Stimulated activated naive CD8-positive, alpha-beta T cell treated with anti-CD3 and anti-CD28 coated beads, Interleukin-15, Interleukin-2, amounts not matched to agents 100 ng/mL and 50 ng/mL, for 24 hours (primary cell): ENCODE results near the gene QSOX2.
A peak's percentile ranks its signal among the peaks of the same experiment; 100 is the strongest.

ENCODE experiments used
- H3K27ac Mint-ChIP-seq: one replicate; pipeline ENCODE4 v1.8.0; 2021; ENCODE audit warnings: mild to moderate bottlenecking, mixed read lengths
- H3K27me3 Mint-ChIP-seq: one replicate; pipeline ENCODE4 v1.8.0; 2021; ENCODE audit warnings: mixed read lengths
- H3K36me3 Mint-ChIP-seq: one replicate; pipeline ENCODE4 v1.8.0; 2021; ENCODE audit warnings: low read depth, mixed read lengths
- H3K4me1 Mint-ChIP-seq: one replicate; pipeline ENCODE4 v1.8.0; 2021; ENCODE audit warnings: low read depth, mixed read lengths
- H3K4me3 Mint-ChIP-seq: one replicate; pipeline ENCODE4 v1.8.0; 2021; ENCODE audit warnings: mild to moderate bottlenecking, mixed read lengths
- H3K9me3 Mint-ChIP-seq: one replicate; pipeline ENCODE4 v1.8.0; 2021; ENCODE audit warnings: mixed read lengths

The QSOX2 gene, protein sequence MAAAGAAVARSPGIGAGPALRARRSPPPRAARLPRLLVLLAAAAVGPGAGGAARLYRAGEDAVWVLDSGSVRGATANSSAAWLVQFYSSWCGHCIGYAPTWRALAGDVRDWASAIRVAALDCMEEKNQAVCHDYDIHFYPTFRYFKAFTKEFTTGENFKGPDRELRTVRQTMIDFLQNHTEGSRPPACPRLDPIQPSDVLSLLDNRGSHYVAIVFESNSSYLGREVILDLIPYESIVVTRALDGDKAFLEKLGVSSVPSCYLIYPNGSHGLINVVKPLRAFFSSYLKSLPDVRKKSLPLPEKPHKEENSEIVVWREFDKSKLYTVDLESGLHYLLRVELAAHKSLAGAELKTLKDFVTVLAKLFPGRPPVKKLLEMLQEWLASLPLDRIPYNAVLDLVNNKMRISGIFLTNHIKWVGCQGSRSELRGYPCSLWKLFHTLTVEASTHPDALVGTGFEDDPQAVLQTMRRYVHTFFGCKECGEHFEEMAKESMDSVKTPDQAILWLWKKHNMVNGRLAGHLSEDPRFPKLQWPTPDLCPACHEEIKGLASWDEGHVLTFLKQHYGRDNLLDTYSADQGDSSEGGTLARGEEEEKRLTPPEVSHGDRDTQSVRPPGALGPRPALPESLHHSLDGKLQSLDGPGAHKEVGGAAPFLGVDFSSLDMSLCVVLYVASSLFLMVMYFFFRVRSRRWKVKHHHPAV

DNA sequence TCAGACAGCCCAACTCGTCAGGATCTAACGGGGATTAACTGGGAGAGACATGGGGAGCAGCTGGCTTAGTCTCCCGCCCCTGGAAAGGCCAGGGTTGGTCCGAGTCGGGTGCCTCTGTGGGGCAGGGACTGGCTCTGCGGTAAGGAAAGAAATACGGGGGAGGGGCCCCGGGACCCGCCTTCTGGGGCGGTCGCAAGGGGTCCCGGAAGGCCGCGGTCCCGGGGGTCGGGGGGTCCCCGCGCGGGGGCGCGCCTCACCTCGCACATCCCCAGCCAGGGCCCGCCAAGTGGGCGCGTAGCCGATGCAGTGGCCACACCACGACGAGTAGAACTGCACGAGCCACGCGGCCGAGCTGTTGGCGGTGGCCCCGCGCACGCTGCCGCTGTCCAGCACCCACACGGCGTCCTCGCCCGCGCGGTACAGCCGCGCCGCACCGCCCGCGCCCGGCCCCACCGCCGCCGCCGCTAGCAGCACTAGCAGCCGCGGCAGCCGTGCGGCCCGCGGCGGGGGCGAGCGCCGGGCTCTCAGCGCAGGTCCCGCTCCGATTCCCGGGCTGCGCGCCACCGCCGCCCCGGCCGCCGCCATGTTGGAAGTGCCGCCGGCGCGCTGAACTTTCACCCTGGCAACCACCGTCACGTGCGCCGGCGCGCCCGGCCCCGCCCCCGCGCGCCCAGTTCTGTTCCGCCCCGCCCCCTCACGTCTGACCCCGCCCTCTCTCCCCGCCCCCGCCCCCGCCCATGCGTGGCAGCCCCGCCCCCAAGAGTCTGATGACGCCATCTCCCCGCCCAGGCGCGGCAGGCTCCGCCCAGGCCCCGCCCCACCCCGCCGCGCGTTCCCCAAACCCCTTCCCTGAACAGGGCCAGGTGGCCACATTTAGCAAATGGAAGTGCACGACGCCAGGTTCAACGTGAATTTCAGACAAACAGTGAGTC is at the start of gene QSOX2:
Gene QSOX2, minus strand, starts transcription at position 594 of the 932 bp plus-strand sequence. Its CDS starts 9 bp downstream, at position 585.
- Mint-ChIP-seq H3K27ac (peak within 1 kb of the TSS; percentile 96), H3K4me1 (peaks cover 44% of the 10 kb centered on the region), H3K4me3 (peak within 1 kb of the TSS; percentile 97), H3K9me3 (no peaks in the 10 kb centered on the region), H3K27me3 (no peaks in the 10 kb centered on the region), H3K36me3 (peaks cover 13% of the 10 kb centered on the region)

DNA sequence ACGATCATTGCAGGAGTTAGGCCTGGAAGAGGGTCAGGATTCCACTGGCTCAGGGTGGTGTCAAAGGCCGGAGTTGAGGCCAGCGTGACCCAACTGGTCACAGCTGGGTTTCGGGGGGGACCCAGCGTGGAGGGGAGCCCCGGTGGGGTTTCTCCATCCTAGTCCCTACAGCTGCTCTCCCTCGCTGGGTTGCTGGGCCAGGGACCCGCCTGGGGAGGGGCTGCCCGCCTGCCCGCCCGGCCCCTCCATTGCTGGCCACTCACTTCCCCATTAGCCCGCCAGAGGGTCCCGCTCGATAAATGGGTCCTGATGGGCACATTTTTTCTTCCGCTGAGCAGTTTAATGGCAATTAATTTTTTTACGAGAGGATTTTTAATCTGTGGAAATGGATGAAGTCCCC is 49.4 kb upstream of the QSOX2 start:
- Mint-ChIP-seq H3K4me1 (no peaks in the 10 kb centered on the region), H3K4me3 (no peak overlapping the region), H3K27ac (no peak overlapping the region), H3K9me3 (no peaks in the 10 kb centered on the region), H3K36me3 (no peaks in the 10 kb centered on the region), H3K27me3 (no peaks in the 10 kb centered on the region)

DNA sequence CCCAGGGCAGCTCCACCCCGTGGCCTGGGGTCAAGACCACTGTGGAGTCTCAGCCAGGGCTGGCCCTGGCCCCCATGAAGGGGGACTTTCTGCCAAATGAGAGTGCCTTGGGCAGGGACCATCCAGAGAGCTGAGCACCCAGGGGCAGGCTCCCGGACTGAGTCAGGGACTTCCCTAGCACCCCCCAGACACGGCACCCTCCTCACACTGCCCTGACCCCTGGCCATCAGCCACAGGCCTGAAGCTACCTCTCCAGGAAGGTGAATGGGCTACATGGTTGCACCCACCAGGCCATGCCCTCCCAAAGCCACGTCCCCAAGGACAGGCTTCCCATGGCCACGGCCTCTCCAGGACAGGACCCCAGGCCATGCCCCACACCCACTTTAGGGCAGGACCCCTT is 48.8 kb upstream of the QSOX2 start:
- no peak overlapping the region for H3K27ac Mint-ChIP-seq
- H3K4me3 Mint-ChIP-seq, result no peak overlapping the region
- H3K4me1 Mint-ChIP-seq, result no peaks in the 10 kb centered on the region
- no peaks in the 10 kb centered on the region for H3K36me3 Mint-ChIP-seq
- H3K9me3 Mint-ChIP-seq, result no peaks in the 10 kb centered on the region
- no peaks in the 10 kb centered on the region for H3K27me3 Mint-ChIP-seq

DNA sequence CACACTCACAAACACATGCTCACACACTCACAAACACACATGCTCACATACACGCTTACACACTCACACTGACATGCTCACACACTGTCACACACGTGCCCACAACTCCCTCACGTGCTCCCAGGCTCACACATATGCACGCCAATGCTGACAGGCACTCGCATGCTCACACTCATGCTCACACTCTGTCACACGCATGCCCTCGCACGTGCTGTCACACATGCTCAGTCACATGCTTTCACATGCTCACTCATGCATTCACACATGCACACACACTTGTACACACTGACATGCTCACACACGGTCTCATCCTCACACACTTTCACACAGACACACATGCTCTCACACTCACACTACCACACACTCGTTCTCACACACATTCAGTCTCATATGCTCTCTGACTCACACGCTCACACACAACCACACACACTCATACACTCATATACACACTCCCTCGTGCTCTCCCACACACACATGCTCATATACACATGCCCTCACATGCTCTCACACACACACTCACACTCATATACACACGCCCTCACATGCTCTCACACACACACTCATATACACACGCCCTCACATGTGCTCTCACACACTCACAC is 48.0 kb upstream of the QSOX2 start:
- H3K27ac Mint-ChIP-seq, result no peak overlapping the region
- H3K27me3 Mint-ChIP-seq, result no peaks in the 10 kb centered on the region
- H3K4me3 Mint-ChIP-seq, result no peak overlapping the region
- H3K36me3 Mint-ChIP-seq, result no peaks in the 10 kb centered on the region
- H3K4me1 Mint-ChIP-seq, result no peaks in the 10 kb centered on the region
- H3K9me3 Mint-ChIP-seq, result no peaks in the 10 kb centered on the region

DNA sequence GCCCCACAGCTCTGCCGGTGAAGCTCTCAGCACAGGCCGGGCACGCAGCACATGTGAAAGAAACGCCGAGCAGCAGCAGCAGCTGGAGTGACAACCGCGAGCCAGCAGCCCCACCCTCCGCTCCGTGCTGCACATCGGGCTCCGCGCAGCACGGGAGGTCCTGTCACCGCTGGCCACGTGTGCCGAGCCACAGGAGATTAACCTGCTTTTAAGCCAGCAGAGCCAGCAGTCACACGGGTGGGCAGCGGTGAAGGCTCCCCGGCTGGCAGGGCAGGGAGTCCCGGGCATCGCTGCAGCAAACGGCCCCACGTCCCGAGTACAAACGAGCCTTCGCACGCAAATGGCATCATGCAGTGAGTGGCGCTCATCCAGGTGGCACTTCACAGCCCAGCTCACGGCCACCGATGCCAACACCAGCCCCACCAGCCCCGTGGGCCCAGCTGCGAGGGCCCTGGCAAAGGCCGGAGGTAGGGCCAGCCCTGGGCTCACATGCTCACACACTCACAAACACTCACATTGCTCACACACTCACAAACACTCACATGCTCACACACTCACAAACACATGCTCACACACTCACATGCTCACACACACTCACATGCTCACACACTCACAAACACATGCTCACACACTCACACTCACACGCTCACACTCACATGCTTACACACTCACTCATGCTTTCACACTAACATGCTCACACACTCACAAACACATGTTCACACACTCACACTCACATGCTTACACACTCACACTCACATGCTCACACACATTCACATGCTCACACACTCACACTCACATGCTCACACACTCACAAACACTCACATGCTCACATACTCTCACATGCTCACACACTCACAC is 47.2 kb upstream of the QSOX2 start:
- Mint-ChIP-seq H3K27ac (no peak overlapping the region), H3K9me3 (no peaks in the 10 kb centered on the region), H3K36me3 (no peaks in the 10 kb centered on the region), H3K27me3 (no peaks in the 10 kb centered on the region), H3K4me1 (no peaks in the 10 kb centered on the region), H3K4me3 (no peak overlapping the region)

DNA sequence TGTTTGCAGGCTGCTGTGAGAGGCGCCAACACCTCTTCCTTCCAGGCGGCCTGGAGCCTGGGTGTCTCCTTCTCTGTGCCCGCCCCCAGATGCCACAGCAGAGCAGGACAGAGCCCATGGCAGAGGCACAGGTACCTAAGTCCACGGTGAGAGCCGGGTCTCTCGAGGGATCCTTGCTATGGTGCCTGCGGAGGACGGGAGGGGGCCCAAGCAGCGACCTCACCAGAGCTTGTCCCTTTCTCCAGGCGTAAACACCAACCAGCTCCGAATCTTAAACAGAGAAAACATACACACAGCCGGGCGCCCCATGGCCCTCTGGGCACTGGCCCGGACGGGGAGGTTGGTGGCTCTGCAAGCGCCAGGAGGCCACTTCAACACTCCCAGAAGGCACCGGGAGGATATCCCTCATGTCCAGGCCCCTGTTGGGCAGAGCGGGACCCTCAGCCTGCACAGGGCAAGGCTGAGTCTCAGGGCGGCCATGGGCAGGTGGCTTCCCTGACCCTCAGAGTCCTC is 46.5 kb upstream of the QSOX2 start:
- no peak overlapping the region for H3K4me3 Mint-ChIP-seq
- no peaks in the 10 kb centered on the region for H3K4me1 Mint-ChIP-seq
- H3K9me3 Mint-ChIP-seq, result no peaks in the 10 kb centered on the region
- no peaks in the 10 kb centered on the region for H3K36me3 Mint-ChIP-seq
- H3K27ac Mint-ChIP-seq, result no peak overlapping the region
- H3K27me3 Mint-ChIP-seq, result no peaks in the 10 kb centered on the region

DNA sequence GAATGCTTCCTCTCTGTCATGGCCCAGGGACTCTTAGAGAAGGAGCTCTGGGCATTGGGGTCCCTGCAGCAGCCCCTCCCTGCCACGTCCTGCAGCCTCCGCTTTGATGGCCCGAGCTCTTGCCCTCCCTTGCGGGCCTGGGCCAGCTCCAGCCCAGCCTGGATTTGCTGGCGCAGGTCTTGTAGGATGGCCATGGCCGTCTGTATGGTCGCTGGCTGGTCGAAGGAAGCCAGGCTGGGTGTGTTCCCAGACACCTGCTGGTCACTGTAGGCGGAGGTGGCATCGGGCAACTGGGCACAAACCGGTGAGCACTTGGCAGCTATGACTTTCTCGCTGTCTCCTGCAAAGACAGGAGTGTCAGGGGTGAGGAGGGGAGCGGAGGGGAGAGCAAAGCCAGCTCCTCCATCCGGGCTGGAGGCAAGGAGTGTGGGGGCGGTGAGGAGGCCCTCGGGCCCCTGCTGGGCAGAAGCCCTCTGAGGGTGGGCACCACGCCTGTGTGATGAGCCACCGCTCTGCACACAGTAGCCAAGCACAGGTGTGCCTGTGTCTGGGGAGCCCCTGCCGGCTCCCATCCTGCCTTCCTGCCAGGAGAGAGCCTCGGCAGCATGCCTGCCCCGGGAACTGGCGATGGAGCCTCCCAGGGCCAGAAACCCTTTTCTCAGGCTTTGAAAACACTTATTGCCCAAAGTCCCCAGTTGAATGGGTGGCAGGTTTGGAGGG is 45.9 kb upstream of the QSOX2 start:
- no peak overlapping the region for H3K4me3 Mint-ChIP-seq
- H3K36me3 Mint-ChIP-seq, result no peaks in the 10 kb centered on the region
- no peak overlapping the region for H3K27ac Mint-ChIP-seq
- H3K4me1 Mint-ChIP-seq, result no peaks in the 10 kb centered on the region
- H3K27me3 Mint-ChIP-seq, result no peaks in the 10 kb centered on the region
- no peaks in the 10 kb centered on the region for H3K9me3 Mint-ChIP-seq

DNA sequence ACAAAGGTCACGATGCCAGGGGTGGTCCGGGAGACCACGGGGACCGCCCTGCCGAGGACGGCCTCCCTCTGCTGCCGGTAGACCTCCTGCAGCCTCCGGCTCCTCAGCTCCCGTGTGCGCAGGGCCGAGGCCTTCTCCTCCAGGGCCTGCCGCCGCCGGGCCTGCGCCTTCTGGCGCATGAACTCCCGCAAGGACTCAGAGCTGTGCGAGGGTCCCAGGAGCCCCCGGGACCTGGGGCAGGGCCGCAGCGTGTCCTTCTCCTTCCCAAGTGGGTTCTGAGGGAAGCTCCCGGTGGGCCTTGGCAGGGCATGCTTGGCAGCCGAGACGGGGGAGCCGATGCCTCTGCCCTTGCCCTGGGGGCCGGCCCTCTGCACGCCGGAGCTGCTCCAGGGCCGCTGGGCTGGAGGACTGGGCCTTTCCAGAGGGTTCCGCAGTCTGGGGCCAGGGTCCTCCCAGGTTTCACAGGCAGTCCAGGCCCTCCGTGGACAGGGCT is 44.9 kb upstream of the QSOX2 start:
- Mint-ChIP-seq H3K27me3 (no peaks in the 10 kb centered on the region), H3K4me3 (no peak overlapping the region)

DNA sequence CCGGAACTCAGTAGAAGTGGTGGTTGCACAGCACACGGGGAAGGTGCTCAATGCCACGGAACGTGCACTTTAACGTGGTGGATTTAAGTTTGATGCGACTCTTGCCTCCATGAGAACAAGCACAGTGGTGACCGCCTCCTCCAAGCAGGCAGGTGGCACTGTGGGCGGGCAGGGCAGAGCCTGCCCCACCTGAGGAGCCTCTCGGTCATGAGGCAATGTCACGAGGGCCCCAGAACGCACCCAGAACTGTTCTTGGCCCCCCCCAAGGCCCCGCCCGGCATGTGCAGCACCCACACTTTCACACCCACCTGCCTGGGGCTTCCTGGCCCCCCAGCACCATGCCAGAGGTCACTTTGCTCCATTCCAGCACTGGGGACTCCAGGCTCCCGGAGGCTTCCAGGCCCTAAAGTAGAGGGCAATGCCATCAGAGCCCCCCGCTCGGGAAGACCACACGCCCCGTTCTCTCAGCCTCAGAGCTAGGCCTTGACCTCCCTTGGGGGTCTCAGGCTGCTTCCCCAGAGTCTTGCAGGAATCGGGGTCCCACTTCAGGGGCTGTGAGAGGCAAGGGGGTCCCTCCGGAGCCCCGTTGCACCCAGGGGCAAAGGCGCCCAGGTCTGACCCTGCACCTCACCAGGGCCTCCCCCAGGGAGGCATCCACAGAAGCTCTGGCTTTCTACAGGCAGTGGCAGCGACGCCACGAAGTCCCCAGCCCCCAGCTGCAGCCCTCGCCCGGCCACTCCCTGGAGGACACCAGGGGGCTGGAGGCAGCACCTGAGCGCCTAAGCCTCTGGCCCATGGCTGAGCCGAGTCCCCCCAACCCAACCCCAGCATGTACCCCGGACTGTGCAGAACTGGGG is 44.3 kb upstream of the QSOX2 start:
- no peak overlapping the region for H3K27ac Mint-ChIP-seq
- H3K4me3 Mint-ChIP-seq, result no peak overlapping the region
- H3K4me1 Mint-ChIP-seq, result no peaks in the 10 kb centered on the region
- no peaks in the 10 kb centered on the region for H3K27me3 Mint-ChIP-seq
- H3K9me3 Mint-ChIP-seq, result no peaks in the 10 kb centered on the region
- H3K36me3 Mint-ChIP-seq, result no peaks in the 10 kb centered on the region

More for the DNA sequence above, 44.9 kb upstream of the QSOX2 start:
- Mint-ChIP-seq H3K36me3 (no peaks in the 10 kb centered on the region), H3K9me3 (no peaks in the 10 kb centered on the region), H3K4me1 (no peaks in the 10 kb centered on the region), H3K27ac (no peak overlapping the region)

DNA sequence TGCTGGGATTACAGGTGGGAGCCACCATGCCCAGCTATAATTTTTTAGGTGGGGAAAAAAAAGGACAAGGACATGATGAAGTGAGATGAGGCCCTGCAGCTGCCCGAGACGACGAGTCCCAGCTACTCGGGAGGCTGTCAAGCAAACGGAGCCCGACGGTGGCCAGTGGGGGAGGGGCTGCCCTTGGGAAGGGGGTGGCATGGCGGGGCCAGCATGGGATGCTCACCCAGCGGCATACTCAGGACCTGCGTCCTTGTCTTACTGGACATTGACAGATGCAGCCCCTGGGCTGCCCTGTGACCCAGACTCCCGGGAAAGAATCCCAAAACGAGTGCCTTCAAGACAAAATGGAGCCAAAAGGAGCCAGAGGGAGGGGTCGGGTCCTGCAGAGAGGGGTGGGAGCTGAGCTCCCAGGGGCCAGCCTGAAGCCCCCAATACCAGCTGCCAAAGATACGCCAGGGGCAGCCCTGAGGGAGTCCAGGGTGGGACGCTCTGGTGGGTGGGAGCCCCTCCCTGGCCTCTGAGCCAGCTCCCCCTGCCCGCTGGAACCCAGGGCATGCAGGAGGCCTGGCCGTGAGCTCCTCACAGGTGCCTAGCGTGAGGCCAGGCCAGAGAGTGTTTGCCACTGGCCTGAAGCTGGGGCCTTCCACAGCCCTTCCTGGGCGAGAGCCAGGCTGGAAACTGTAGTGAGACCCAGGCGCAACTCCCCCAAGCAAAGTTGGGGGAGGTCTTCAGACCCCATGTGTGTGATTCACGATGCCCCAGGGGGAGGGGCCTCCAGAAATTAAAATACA is 42.5 kb upstream of the QSOX2 start:
- peaks cover 4% of the 10 kb centered on the region for H3K4me1 Mint-ChIP-seq
- H3K36me3 Mint-ChIP-seq, result no peaks in the 10 kb centered on the region
- no peaks in the 10 kb centered on the region for H3K27me3 Mint-ChIP-seq
- H3K4me3 Mint-ChIP-seq, result no peak overlapping the region
- no peaks in the 10 kb centered on the region for H3K9me3 Mint-ChIP-seq
- no peak overlapping the region for H3K27ac Mint-ChIP-seq

DNA sequence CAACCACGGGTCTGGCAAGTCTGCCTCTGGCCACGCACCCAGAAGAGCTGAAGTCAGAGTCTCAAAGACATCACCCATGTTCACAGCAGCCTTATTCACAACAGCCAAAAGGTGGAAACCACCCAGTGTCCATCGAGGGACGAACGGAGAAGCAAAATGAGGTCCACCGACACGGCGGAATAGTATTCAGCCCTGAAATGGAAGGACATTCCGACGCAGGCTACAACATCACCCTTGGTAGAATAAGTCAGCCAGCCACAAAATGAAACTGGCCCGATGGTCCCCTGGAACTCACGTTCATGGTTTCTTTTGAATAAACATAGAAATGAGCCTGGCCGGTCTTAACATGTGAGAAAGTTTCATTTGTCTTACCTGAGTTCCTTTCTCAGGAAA is 41.4 kb upstream of the QSOX2 start:
- no peak overlapping the region for H3K27ac Mint-ChIP-seq
- H3K4me1 Mint-ChIP-seq, result peaks cover 7% of the 10 kb centered on the region
- H3K36me3 Mint-ChIP-seq, result no peaks in the 10 kb centered on the region
- no peak overlapping the region for H3K4me3 Mint-ChIP-seq
- H3K9me3 Mint-ChIP-seq, result no peaks in the 10 kb centered on the region
- no peaks in the 10 kb centered on the region for H3K27me3 Mint-ChIP-seq
